ENCODE measurements around the gene SLC35G4.
"Not testable (repeated sequence)": the region's sequence is repeated elsewhere in the genome, so short reads cannot be mapped to it uniquely, and the experiment has no call there.

SLC35G4 gene

GRCh38 chr18:11609488-11609887, at the start of gene SLC35G4:
Gene SLC35G4, plus strand, starts transcription at chr18:11609596. Its CDS starts 0 bp downstream, at chr18:11609596.
- DNase-seq = not testable (repeated sequence)

GRCh38 chr18:11561293-11561692, 48.1 kb upstream of the SLC35G4 start:
- DNase-seq = no peak

GRCh38 chr18:11565716-11566115, 43.7 kb upstream of the SLC35G4 start:
- DNase-seq = no peak

GRCh38 chr18:11566236-11566965, 43.0 kb upstream of the SLC35G4 start:
- no peak for DNase-seq

GRCh38 chr18:11567396-11567795, 42.0 kb upstream of the SLC35G4 start:
- no peak for DNase-seq

- no peak for DNase-seq
Measured at GRCh38 chr18:11570073-11570588, 39.3 kb upstream of the SLC35G4 start.

- DNase-seq = no peak
Measured at GRCh38 chr18:11570769-11571412, 38.5 kb upstream of the SLC35G4 start.

- DNase-seq = no peak
Measured at GRCh38 chr18:11572201-11572600, 37.2 kb upstream of the SLC35G4 start.

- DNase-seq = no peak
Measured at GRCh38 chr18:11574545-11574944, 34.9 kb upstream of the SLC35G4 start.

GRCh38 chr18:11577271-11578112, 31.9 kb upstream of the SLC35G4 start:
- DNase-seq = no peak

GRCh38 chr18:11578799-11579198, 30.6 kb upstream of the SLC35G4 start:
- no peak for DNase-seq

- no peak for DNase-seq
Measured at GRCh38 chr18:11579916-11580315, 29.5 kb upstream of the SLC35G4 start.

- no peak for DNase-seq
Measured at GRCh38 chr18:11581286-11581685, 28.1 kb upstream of the SLC35G4 start.

GRCh38 chr18:11585596-11585995, 23.8 kb upstream of the SLC35G4 start:
- DNase-seq = no peak

GRCh38 chr18:11586896-11587295, 22.5 kb upstream of the SLC35G4 start:
- no peak for DNase-seq

- no peak for DNase-seq
Measured at GRCh38 chr18:11587432-11587831, 22.0 kb upstream of the SLC35G4 start.

GRCh38 chr18:11587846-11588245, 21.6 kb upstream of the SLC35G4 start:
- DNase-seq = no peak

GRCh38 chr18:11591957-11592356, 17.4 kb upstream of the SLC35G4 start:
- no peak for DNase-seq

GRCh38 chr18:11600321-11600720, 9.1 kb upstream of the SLC35G4 start:
- DNase-seq = no peak

- no peak for DNase-seq
Measured at GRCh38 chr18:11607906-11608305, 1.5 kb upstream of the SLC35G4 start.

- DNase-seq = not testable (repeated sequence)
Measured at GRCh38 chr18:11608618-11609017, 778 bp upstream of the SLC35G4 start.

GRCh38 chr18:11613073-11613472, 3.7 kb downstream of the SLC35G4 start:
- not testable (repeated sequence) for DNase-seq

GRCh38 chr18:11613611-11614010, 4.2 kb downstream of the SLC35G4 start:
- DNase-seq = not testable (repeated sequence)
